H9 (cell line): ENCODE data around the gene IMPDH1. TPM values are rescaled to one million over a fixed set of nuclear protein-coding genes. Genes with fewer than 3 reads are reported as not detected.
A peak's percentile ranks its signal among the peaks of the same experiment; 100 is the strongest.

Source experiments
- DNase-seq: peaks from one replicate; pipeline ENCODE4 v3.0.0-alpha.2; 2017
- H2AFZ ChIP-seq: one replicate; pipeline ENCODE4 v1.6.1; 2013; ENCODE audit warnings: mild to moderate bottlenecking, low read length, control low read depth, moderate library complexity
- H2AK5ac ChIP-seq: 2 replicates; pipeline ENCODE4 v1.6.1; 2013; ENCODE audit warnings: low read length, control low read depth, mixed read lengths; ENCODE audit not compliant: insufficient read length
- H2BK120ac ChIP-seq: one replicate; pipeline ENCODE4 v1.6.1; 2013; ENCODE audit warnings: low read depth, mild to moderate bottlenecking, low read length, control low read depth, inconsistent platforms; ENCODE audit not compliant: poor library complexity, severe bottlenecking
- H2BK12ac ChIP-seq: 2 replicates; pipeline ENCODE4 v1.6.1; 2013; ENCODE audit warnings: low read length, control low read depth, mixed read lengths, low read depth; ENCODE audit not compliant: insufficient read length
- H2BK15ac ChIP-seq: 2 replicates; pipeline ENCODE4 v1.6.1; 2013; ENCODE audit warnings: low read depth, low read length, control low read depth
- H2BK20ac ChIP-seq: one replicate; pipeline ENCODE4 v1.6.1; 2013; ENCODE audit warnings: low read depth, mild to moderate bottlenecking, low read length, control low read depth, inconsistent platforms; ENCODE audit not compliant: poor library complexity, severe bottlenecking
- H2BK5ac ChIP-seq: 2 replicates; pipeline ENCODE4 v1.6.1; 2013; ENCODE audit warnings: low read length, control low read depth, mixed read lengths; ENCODE audit not compliant: insufficient read length
- H3K14ac ChIP-seq: 2 replicates; pipeline ENCODE4 v1.6.1; 2013; ENCODE audit warnings: low read length, control low read depth; ENCODE audit not compliant: insufficient read depth
- H3K18ac ChIP-seq: 2 replicates; pipeline ENCODE4 v1.6.1; 2013; ENCODE audit warnings: low read depth, mild to moderate bottlenecking, mixed read lengths, low read length, control low read depth; ENCODE audit not compliant: insufficient read length
- H3K23ac ChIP-seq: 2 replicates; pipeline ENCODE4 v1.6.1; 2013; ENCODE audit warnings: low read length, control low read depth, mixed read lengths, low read depth; ENCODE audit not compliant: insufficient read length
- H3K23me2 ChIP-seq: 2 replicates; pipeline ENCODE4 v1.6.1; 2013; ENCODE audit warnings: low read depth, mild to moderate bottlenecking, mixed read lengths, low read length, control low read depth; ENCODE audit not compliant: insufficient read length, poor library complexity, severe bottlenecking
- H3K27ac ChIP-seq: 2 replicates; pipeline ENCODE4 v1.5.1; 2013; ENCODE audit warnings: low read length, control low read depth, mixed read lengths, low read depth; ENCODE audit not compliant: insufficient read length
- H3K27me3 ChIP-seq: 2 replicates; pipeline ENCODE4 v1.6.1; 2013; ENCODE audit warnings: low read length, control low read depth, inconsistent platforms; ENCODE audit not compliant: insufficient read depth
- H3K4ac ChIP-seq: 2 replicates; pipeline ENCODE4 v1.6.1; 2013; ENCODE audit warnings: low read depth, mild to moderate bottlenecking, control low read depth, inconsistent platforms, low read length, moderate library complexity
- H3K4me1 ChIP-seq: 2 replicates; pipeline ENCODE4 v1.6.1; 2013; ENCODE audit warnings: low read length, control low read depth, inconsistent platforms; ENCODE audit not compliant: insufficient read depth
- H3K4me2 ChIP-seq: 2 replicates; pipeline ENCODE4 v1.6.1; 2013; ENCODE audit warnings: low read length, control low read depth, mixed read lengths; ENCODE audit not compliant: insufficient read length, insufficient read depth
- H3K56ac ChIP-seq: 2 replicates; pipeline ENCODE4 v1.6.1; 2013; ENCODE audit warnings: low read depth, mild to moderate bottlenecking, mixed read lengths, low read length, control low read depth; ENCODE audit not compliant: insufficient read length
- H3K79me1 ChIP-seq: 2 replicates; pipeline ENCODE4 v1.6.1; 2013; ENCODE audit warnings: low read depth, mild to moderate bottlenecking, moderate library complexity, low read length, control low read depth, inconsistent platforms; ENCODE audit not compliant: insufficient read depth, poor library complexity, severe bottlenecking
- H3K79me2 ChIP-seq: 2 replicates; pipeline ENCODE4 v1.6.1; 2013; ENCODE audit warnings: low read length, control low read depth, inconsistent platforms; ENCODE audit not compliant: insufficient read depth
- H3K9ac ChIP-seq: 2 replicates; pipeline ENCODE4 v1.6.1; 2013; ENCODE audit warnings: low read length, control low read depth, mixed read lengths; ENCODE audit not compliant: insufficient read length; ENCODE audit errors: extremely low read depth
- H3K9me3 ChIP-seq: one replicate; pipeline ENCODE4 v1.6.1; 2013; ENCODE audit warnings: low read depth, low read length, inconsistent platforms; ENCODE audit not compliant: control insufficient read depth
- H3T11ph ChIP-seq: one replicate; pipeline ENCODE4 v1.6.1; 2013; ENCODE audit warnings: mild to moderate bottlenecking, low read length, control low read depth, inconsistent platforms
- H4K20me1 ChIP-seq: one replicate; pipeline ENCODE4 v1.6.1; 2013; ENCODE audit not compliant: control insufficient read depth, insufficient read length, insufficient read depth
- H4K5ac ChIP-seq: 2 replicates; pipeline ENCODE4 v1.6.1; 2013; ENCODE audit warnings: low read depth, mild to moderate bottlenecking, mixed read lengths, low read length, control low read depth; ENCODE audit not compliant: insufficient read length
- H4K8ac ChIP-seq: replicated peaks from 2 replicates; pipeline ENCODE4 v1.6.1; 2013; ENCODE audit warnings: low read length, control low read depth, mixed read lengths, low read depth; ENCODE audit not compliant: insufficient read length
- H4K91ac ChIP-seq: 2 replicates; pipeline ENCODE4 v1.6.1; 2013; ENCODE audit warnings: low read depth, mild to moderate bottlenecking, moderate library complexity, mixed read lengths, low read length, control low read depth; ENCODE audit not compliant: insufficient read length
- H3K27ac Mint-ChIP-seq, 3 experiments: 2 replicates in 2 of 3; 3 replicates in 1 of 3; pipeline ENCODE4 v1.8.0; 2020 to 2021; ENCODE audit warnings: mixed read lengths in 3 of 3, mild to moderate bottlenecking in 1 of 3, moderate library complexity in 1 of 3
- H3K27me3 Mint-ChIP-seq: 2 replicates; pipeline ENCODE4 v1.8.0; 2021; ENCODE audit warnings: low read depth, mild to moderate bottlenecking, moderate library complexity, mixed read lengths
- H3K36me3 Mint-ChIP-seq, 3 experiments: 2 replicates in 2 of 3; 3 replicates in 1 of 3; pipeline ENCODE4 v1.8.0; 2020 to 2021; ENCODE audit warnings: low read depth in 3 of 3, mixed read lengths in 3 of 3; ENCODE audit not compliant: insufficient read depth in 1 of 3
- H3K4me1 Mint-ChIP-seq, 2 experiments: 2 replicates each; pipeline ENCODE4 v1.8.0; 2020; ENCODE audit warnings: mixed read lengths in 2 of 2
- H3K4me3 Mint-ChIP-seq, 2 experiments: 2 replicates in 1 of 2; 3 replicates in 1 of 2; pipeline ENCODE4 v1.8.0; 2020 to 2021; ENCODE audit warnings: mild to moderate bottlenecking in 2 of 2, mixed read lengths in 2 of 2, moderate library complexity in 1 of 2
- H3K9me3 Mint-ChIP-seq, 2 experiments: 2 replicates in 1 of 2; 3 replicates in 1 of 2; pipeline ENCODE4 v1.8.0; 2020; ENCODE audit warnings: mild to moderate bottlenecking in 2 of 2, mixed read lengths in 2 of 2, moderate library complexity in 1 of 2
- WGBS: extraction: QIAGEN DNeasy Blood & Tissue Kit; methylation state at CpG from one replicate; pipeline ENCODE4 v1.1.7; 2013; ENCODE audit warnings: missing lambda C conversion rate, low lambda C conversion rate, mixed read lengths; ENCODE audit not compliant: insufficient read length; ENCODE audit errors: extremely low coverage; 5-methylcytosine and 5-hydroxymethylcytosine counted together
- total RNA-seq: library from RNA; stranded (reverse); gene quantifications from 2 replicates; pipeline ENCODE4 v1.2.1, GENCODE V29; 2021
- TF ChIP-seq, protein P1 (sequence below): fragments of 200-600 bp; sonication (generic); conservative IDR thresholded peaks from 3 replicates; pipeline ENCODE4 v1.8.0; 2021; ENCODE audit warnings: antibody characterized with exemption, mild to moderate bottlenecking

Gene IMPDH1
- total RNA-seq, 1 experiment from 2014 or later = 35.2 TPM

DNA sequence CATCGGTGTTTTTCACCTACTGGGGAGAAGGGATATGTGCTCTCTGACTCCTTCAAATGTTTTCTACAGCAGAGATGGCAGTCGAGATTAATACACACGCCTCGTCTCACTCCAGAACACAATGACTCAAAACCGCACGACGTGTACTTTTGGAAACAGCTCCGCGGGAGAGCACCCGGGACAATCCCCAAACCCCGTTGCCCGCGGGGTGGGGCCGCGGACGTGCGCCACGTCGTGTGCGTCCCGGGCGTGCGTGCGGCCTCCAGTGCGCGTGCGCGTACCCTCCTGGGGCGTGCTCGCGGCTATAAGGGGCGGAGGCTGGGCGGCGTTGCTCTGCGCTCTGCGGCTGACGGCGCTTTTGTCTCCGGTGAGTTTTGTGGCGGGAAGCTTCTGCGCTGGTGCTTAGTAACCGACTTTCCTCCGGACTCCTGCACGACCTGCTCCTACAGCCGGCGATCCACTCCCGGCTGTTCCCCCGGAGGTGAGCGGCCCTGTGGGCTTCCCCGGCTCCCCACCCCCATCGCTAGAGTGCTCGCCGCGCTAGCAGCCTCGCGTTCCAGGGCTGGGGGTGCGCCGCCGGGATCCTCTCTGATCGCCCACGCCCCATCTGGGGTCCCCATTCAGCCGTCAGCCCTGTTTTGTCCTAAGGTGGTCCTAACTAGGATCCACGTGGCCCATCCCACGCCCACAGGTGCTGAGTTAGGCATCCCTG lies 45.9 kb upstream of the IMPDH1 start, which contains the start of gene HILPDA:
Gene HILPDA, plus strand, starts transcription at position 336 of the 712 bp plus-strand sequence. CDS start 1,391 bp downstream, outside the sequence.
- Histone ChIP-seq H3K9ac (peak within 1 kb of the TSS; percentile 91), H3K79me2 (peaks cover 9% of the 10 kb centered on the region; the same call in 1 of the 2 replicates), H3K56ac (no peak within 1 kb of the TSS), H3K4me2 (peak within 1 kb of the TSS; percentile 78), H4K91ac (no peak within 1 kb of the TSS), H4K20me1 (no peaks in the 10 kb centered on the region), H2BK120ac (no peak within 1 kb of the TSS), H3K23me2 (peaks cover 6% of the 10 kb centered on the region), H3K14ac (peak within 1 kb of the TSS; percentile 90), H4K8ac (peak within 1 kb of the TSS; percentile 30), H2BK15ac (no peak within 1 kb of the TSS), H3K18ac (peak within 1 kb of the TSS; percentile 74), H4K5ac (peak within 1 kb of the TSS; percentile 48), H3K27me3 (no peaks in the 10 kb centered on the region), H2AK5ac (no peak within 1 kb of the TSS), H3K23ac (no peak within 1 kb of the TSS), H3K9me3 (no peaks in the 10 kb centered on the region), H3K79me1 (no peaks in the 10 kb centered on the region), H3K4me1 (no peaks in the 10 kb centered on the region), H3K27ac (no peak within 1 kb of the TSS), H2BK12ac (no peak within 1 kb of the TSS), H2AFZ (no peak within 1 kb of the TSS), H2BK5ac (no peak within 1 kb of the TSS), H3T11ph (no peak within 1 kb of the TSS), H3K4ac (peak within 1 kb of the TSS; percentile 2; the same call in 1 of the 2 replicates), H2BK20ac (no peak within 1 kb of the TSS)
- DNase-seq = peak; percentile 86
- peaks cover 49 to 68% of the 10 kb centered on the region in 2 experiments for H3K4me1 Mint-ChIP-seq
- H3K9me3 Mint-ChIP-seq = no peaks in the 10 kb centered on the region
- no CpG with 5 or more reads among the region's 64 CpGs for WGBS
- H3K27ac Mint-ChIP-seq = peak within 1 kb of the TSS; percentile 77 to 99 (median 99); a peak in 6 of 7 replicates
- TF ChIP-seq, protein P1, sequence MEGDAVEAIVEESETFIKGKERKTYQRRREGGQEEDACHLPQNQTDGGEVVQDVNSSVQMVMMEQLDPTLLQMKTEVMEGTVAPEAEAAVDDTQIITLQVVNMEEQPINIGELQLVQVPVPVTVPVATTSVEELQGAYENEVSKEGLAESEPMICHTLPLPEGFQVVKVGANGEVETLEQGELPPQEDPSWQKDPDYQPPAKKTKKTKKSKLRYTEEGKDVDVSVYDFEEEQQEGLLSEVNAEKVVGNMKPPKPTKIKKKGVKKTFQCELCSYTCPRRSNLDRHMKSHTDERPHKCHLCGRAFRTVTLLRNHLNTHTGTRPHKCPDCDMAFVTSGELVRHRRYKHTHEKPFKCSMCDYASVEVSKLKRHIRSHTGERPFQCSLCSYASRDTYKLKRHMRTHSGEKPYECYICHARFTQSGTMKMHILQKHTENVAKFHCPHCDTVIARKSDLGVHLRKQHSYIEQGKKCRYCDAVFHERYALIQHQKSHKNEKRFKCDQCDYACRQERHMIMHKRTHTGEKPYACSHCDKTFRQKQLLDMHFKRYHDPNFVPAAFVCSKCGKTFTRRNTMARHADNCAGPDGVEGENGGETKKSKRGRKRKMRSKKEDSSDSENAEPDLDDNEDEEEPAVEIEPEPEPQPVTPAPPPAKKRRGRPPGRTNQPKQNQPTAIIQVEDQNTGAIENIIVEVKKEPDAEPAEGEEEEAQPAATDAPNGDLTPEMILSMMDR = no peak
- H3K36me3 Mint-ChIP-seq = peaks cover 13 to 24% (median 19%) of the 10 kb centered on the region in 3 experiments
- peak within 1 kb of the TSS; percentile 96 to 99 for H3K4me3 Mint-ChIP-seq
- peaks cover 12% of the 10 kb centered on the region for H3K27me3 Mint-ChIP-seq
